ENCODE measurements around the gene TESK1. TPM values are rescaled to one million over a fixed set of nuclear protein-coding genes. Genes with fewer than 3 reads are reported as not detected.

Gene TESK1
- polyA plus RNA-seq, 2 of the 4 experiments (the other 2 are of a cell fraction), result 16.5 to 33.0 TPM

GRCh38 chr9:35603986-35604577, 980 bp upstream of the TESK1 start (continued):
- TF ChIP-seq FOSL2 (IDR thresholded peaks at IDR 0.05) (no peak), FOSL2 (CRISPR knock-in tag; IDR thresholded peaks at IDR 0.05) (no peak), CTCF (IDR thresholded peaks at IDR 0.05) (peak; percentile 90), CHD4 (IDR thresholded peaks at IDR 0.05; ENCODE audit: borderline replicate concordance) (no peak), ZNF302 (CRISPR knock-in tag; IDR thresholded peaks at IDR 0.05) (no peak), PBX3 (IDR thresholded peaks at IDR 0.05) (no peak), FOSB (CRISPR knock-in tag; IDR thresholded peaks at IDR 0.05) (no peak), POLR2A (IDR thresholded peaks at IDR 0.05; ENCODE audit: low read length) (peak; percentile 84), NR3C1 (IDR thresholded peaks at IDR 0.05) (no peak), ZFP36 (IDR thresholded peaks at IDR 0.05; ENCODE audit: borderline replicate concordance, partially characterized antibody) (no peak), CBX2 (IDR thresholded peaks at IDR 0.05; ENCODE audit: borderline replicate concordance, low read depth) (no peak), CHD2 (IDR thresholded peaks at IDR 0.05; ENCODE audit: low read length, partially characterized antibody) (no peak), HDAC2 (IDR thresholded peaks at IDR 0.05) (no peak), TFCP2L1 (CRISPR knock-in tag; IDR thresholded peaks at IDR 0.05) (no peak), E2F6 (IDR thresholded peaks at IDR 0.05; ENCODE audit: borderline replicate concordance, low read depth) (peak; percentile 94), ZC3H11A (IDR thresholded peaks at IDR 0.05) (no peak), SMC3 (IDR thresholded peaks at IDR 0.05) (peak; percentile 68), HEYL (CRISPR knock-in tag; IDR thresholded peaks at IDR 0.05) (no peak), EP300 (IDR thresholded peaks at IDR 0.05) (no peak), SREBF2 (IDR thresholded peaks at IDR 0.05) (no peak), KDM1A (IDR thresholded peaks at IDR 0.05; ENCODE audit: low read depth) (no peak), ELK1 (IDR thresholded peaks at IDR 0.05; ENCODE audit: low read depth, low read length) (no peak), HES2 (IDR thresholded peaks at IDR 0.05) (no peak), HOXB13 (CRISPR knock-in tag; IDR thresholded peaks at IDR 0.05; ENCODE audit: low read depth) (no peak)

GRCh38 chr9:35605351-35606137, 482 bp downstream of the TESK1 start:
- POLR2A ChIA-PET, result interaction anchor here (1.0 to 2.1 kb wide), 6 partner anchors 52 to 533 kb away, joined by 3 to 10 read pairs (median 3); partner anchors contain the start of genes ATOSB, CCDC107, CREB3 and RMRP
- Histone ChIP-seq H3K4me2 (peak overlapping the region; percentile 82), H3K9me3 (no peaks in the 10 kb centered on the region), H3K27ac (peak overlapping the region; percentile 86 to 95), H3K4me3 (peak overlapping the region; percentile 80), H3K4me1 (peaks cover 11% of the 10 kb centered on the region)
- DNase-seq (ENCODE audit: low read depth in 1 of 2, low spot score in 1 of 2) (peak in 1 of 2 experiments; percentile 69), ATAC-seq (peak in 1 of 2 experiments; percentile 15; a peak in 3 of 6 replicates), FAIRE-seq (no peak)
- TF ChIP-seq CBX8 (IDR thresholded peaks at IDR 0.05) (no peak), JUN (IDR thresholded peaks at IDR 0.05) (0 out of 5 replicates have a peak, but pooled peaks have one; percentile 20 to 34)
- CTCF ChIA-PET, result interaction anchor here (0.9 to 2.6 kb wide), 5 partner anchors 17 to 116 kb away, joined by 3 to 11 read pairs (median 4); partner anchors contain the start of gene RUSC2
- 3% methylated on average over 28 of the region's 76 CpGs for WGBS (ENCODE audit: missing lambda C conversion rate)

Data from A549 (cell line).